ENCODE measurements around the gene SMAD6. TPM values are rescaled to one million over a fixed set of nuclear protein-coding genes. Genes with fewer than 3 reads are reported as not detected.

Gene SMAD6
- total and polyA plus RNA-seq, 10 of the 15 experiments (the other 5 are each of a cell fraction or from before 2014, with no cell fraction given): under 0.01 to 0.10 (median 0.03) TPM; not detected in 7

DNA sequence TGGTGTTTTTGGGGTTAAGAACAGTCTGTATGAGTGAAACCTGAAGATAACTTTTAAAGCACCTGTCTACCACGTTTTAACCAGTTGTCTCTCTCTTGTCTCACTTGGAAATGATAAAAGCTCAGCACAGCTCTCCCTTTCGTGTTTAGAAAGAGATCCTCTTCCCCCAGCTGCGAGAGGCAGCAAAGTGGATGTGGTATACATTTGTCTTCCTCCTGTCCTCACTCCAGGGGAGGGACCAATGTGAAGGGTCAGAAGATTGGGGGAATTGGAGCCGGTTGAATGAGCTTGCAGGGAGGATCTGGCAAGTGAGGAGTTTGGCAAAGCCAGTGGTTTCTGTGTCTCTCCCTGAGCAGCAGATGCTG is 14.6 kb downstream of the SMAD6 start (continued):
- TF ChIP-seq, protein P1, sequence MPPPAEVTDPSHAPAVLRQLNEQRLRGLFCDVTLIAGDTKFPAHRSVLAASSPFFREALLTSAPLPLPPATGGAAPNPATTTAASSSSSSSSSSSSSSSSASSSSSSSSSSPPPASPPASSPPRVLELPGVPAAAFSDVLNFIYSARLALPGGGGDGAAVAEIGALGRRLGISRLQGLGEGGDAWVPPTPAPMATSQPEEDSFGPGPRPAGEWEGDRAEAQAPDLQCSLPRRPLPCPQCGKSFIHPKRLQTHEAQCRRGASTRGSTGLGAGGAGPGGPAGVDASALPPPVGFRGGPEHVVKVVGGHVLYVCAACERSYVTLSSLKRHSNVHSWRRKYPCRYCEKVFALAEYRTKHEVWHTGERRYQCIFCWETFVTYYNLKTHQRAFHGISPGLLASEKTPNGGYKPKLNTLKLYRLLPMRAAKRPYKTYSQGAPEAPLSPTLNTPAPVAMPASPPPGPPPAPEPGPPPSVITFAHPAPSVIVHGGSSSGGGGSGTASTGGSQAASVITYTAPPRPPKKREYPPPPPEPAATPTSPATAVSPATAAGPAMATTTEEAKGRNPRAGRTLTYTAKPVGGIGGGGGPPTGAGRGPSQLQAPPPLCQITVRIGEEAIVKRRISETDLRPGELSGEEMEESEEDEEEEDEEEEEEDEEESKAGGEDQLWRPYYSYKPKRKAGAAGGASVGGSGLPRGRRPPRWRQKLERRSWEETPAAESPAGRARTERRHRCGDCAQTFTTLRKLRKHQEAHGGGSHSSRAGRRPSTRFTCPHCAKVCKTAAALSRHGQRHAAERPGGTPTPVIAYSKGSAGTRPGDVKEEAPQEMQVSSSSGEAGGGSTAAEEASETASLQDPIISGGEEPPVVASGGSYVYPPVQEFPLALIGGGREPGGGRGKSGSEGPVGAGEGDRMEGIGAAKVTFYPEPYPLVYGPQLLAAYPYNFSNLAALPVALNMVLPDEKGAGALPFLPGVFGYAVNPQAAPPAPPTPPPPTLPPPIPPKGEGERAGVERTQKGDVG (CRISPR knock-in tag; IDR thresholded peaks at IDR 0.05): no peak

DNA sequence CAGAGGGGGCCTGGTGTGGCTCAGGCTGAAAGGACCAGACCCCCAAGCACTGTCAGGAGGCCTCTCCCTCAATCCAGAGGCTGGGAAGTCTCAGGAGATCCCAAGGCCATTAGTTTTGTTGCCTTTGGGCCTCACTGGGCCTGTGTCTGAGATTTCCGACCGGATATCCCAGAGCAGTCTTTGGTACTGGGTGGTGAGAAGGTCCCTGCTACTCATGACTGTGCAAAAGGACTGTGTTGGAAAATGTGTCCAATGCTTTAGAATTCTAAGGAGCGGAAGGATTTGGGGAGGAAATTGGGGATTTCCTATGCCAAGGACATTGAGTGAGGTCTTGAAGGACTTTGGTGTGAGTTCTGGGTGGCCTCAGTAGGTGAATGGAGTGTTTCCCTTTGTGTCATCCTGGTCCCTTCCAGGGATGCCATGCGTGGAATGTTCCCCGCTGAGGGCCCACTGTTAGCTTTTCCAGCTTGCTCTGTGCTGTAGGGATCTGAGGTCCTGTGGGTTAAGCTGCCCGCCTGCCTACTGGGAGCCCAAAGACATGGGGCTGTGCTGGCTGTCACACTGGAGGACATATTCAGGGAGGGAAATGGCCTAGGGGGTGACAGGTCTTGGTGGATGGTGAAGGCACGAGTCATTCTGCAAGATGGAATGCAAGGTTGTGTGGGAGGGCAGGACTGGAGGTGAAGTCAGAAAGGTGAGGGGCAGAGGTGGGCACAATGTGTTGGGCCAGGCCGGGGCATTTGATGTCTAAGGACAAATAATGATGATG is 16.4 kb downstream of the SMAD6 start:
- peaks cover 16% of the 10 kb centered on the region for H3K4me1 ChIP-seq (ENCODE audit: control insufficient read depth, insufficient read depth, low read length)
- WGBS (ENCODE audit: insufficient coverage, insufficient replicate concordance, low lambda C conversion rate, missing lambda C conversion rate): 37% methylated on average over 8 of the region's 8 CpGs
- H3K27ac ChIP-seq (ENCODE audit: control insufficient read depth, insufficient read depth): no peak overlapping the region
- intact Hi-C loops (cut with micrococcal nuclease; ENCODE audit: unreplicated experiment) (no loop called here), in situ Hi-C loops (cut with MboI) (no loop called here)
- H4K20me1 ChIP-seq (ENCODE audit: control insufficient read depth, insufficient read depth): no peaks in the 10 kb centered on the region
- ChIA-PET POLR2A (no interaction called here), SMC1A (ENCODE audit: uncharacterized antibody, unreplicated experiment) (no interaction called here), RAD21 (ENCODE audit: unreplicated experiment) (no interaction called here), CTCF (no interaction called here)
- H3K9me3 ChIP-seq (replicated peaks; ENCODE audit: control insufficient read depth, insufficient read depth, low read length): no peaks in the 10 kb centered on the region
- H3K4me3 ChIP-seq: no peak overlapping the region
- no TSS peak for BruUV-seq (replicated peaks)
- no peak overlapping the region for H2AFZ ChIP-seq (ENCODE audit: control insufficient read depth, low read depth, low read length)
- ATAC-seq: no peak
- no peaks in the 10 kb centered on the region for H3K79me2 ChIP-seq (ENCODE audit: control insufficient read depth, insufficient read depth, low read length)
- peaks cover 0 to 1% of the 10 kb centered on the region in 2 experiments; a peak in 2 of 4 replicates for H3K27me3 ChIP-seq (replicated peaks in 1 of 2; ENCODE audit: control insufficient read depth in 2 of 2, insufficient read depth in 2 of 2, low read length in 1 of 2)
- no peak for FAIRE-seq
- no peak for DNase-seq (ENCODE audit: low read depth, low spot score)
- H3K9ac ChIP-seq (ENCODE audit: control insufficient read depth, insufficient read depth, low read length): no peak overlapping the region
- H3K36me3 ChIP-seq (ENCODE audit: control insufficient read depth in 2 of 2, insufficient read depth in 2 of 2, low read length in 1 of 2): no peaks in the 10 kb centered on the region
- H3K4me2 ChIP-seq (ENCODE audit: control insufficient read depth, insufficient read depth): no peak overlapping the region
- no peak for TF ChIP-seq RFX5 (IDR thresholded peaks at IDR 0.05; ENCODE audit: low read depth, low read length)
- TF ChIP-seq ZNF274 (IDR thresholded peaks at IDR 0.05; ENCODE audit: insufficient read depth, insufficient read length): no peak
- TF ChIP-seq ZNF384 (IDR thresholded peaks at IDR 0.05; ENCODE audit: borderline replicate concordance, low read depth, low read length): no peak
- TF ChIP-seq NFYB (IDR thresholded peaks at IDR 0.05; ENCODE audit: insufficient read depth, low read depth, low read length): no peak
- TF ChIP-seq, protein P2, sequence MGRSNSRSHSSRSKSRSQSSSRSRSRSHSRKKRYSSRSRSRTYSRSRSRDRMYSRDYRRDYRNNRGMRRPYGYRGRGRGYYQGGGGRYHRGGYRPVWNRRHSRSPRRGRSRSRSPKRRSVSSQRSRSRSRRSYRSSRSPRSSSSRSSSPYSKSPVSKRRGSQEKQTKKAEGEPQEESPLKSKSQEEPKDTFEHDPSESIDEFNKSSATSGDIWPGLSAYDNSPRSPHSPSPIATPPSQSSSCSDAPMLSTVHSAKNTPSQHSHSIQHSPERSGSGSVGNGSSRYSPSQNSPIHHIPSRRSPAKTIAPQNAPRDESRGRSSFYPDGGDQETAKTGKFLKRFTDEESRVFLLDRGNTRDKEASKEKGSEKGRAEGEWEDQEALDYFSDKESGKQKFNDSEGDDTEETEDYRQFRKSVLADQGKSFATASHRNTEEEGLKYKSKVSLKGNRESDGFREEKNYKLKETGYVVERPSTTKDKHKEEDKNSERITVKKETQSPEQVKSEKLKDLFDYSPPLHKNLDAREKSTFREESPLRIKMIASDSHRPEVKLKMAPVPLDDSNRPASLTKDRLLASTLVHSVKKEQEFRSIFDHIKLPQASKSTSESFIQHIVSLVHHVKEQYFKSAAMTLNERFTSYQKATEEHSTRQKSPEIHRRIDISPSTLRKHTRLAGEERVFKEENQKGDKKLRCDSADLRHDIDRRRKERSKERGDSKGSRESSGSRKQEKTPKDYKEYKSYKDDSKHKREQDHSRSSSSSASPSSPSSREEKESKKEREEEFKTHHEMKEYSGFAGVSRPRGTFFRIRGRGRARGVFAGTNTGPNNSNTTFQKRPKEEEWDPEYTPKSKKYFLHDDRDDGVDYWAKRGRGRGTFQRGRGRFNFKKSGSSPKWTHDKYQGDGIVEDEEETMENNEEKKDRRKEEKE (IDR thresholded peaks at IDR 0.05): no peak
- TF ChIP-seq MEF2A (IDR thresholded peaks at IDR 0.05; ENCODE audit: insufficient read depth, low read depth, low read length): no peak
- TF ChIP-seq NR2F1 (conservative IDR thresholded peaks at IDR 0.05): no peak
- TF ChIP-seq DPF2 (IDR thresholded peaks at IDR 0.05): no peak
- no peak for TF ChIP-seq KDM1A (IDR thresholded peaks at IDR 0.05; ENCODE audit: borderline replicate concordance)
- TF ChIP-seq POLR2AphosphoS5 (IDR thresholded peaks at IDR 0.05; ENCODE audit: low read length): no peak
- TF ChIP-seq BCL11A (IDR thresholded peaks at IDR 0.05; ENCODE audit: low read depth, low read length): no peak
- TF ChIP-seq, protein P3, sequence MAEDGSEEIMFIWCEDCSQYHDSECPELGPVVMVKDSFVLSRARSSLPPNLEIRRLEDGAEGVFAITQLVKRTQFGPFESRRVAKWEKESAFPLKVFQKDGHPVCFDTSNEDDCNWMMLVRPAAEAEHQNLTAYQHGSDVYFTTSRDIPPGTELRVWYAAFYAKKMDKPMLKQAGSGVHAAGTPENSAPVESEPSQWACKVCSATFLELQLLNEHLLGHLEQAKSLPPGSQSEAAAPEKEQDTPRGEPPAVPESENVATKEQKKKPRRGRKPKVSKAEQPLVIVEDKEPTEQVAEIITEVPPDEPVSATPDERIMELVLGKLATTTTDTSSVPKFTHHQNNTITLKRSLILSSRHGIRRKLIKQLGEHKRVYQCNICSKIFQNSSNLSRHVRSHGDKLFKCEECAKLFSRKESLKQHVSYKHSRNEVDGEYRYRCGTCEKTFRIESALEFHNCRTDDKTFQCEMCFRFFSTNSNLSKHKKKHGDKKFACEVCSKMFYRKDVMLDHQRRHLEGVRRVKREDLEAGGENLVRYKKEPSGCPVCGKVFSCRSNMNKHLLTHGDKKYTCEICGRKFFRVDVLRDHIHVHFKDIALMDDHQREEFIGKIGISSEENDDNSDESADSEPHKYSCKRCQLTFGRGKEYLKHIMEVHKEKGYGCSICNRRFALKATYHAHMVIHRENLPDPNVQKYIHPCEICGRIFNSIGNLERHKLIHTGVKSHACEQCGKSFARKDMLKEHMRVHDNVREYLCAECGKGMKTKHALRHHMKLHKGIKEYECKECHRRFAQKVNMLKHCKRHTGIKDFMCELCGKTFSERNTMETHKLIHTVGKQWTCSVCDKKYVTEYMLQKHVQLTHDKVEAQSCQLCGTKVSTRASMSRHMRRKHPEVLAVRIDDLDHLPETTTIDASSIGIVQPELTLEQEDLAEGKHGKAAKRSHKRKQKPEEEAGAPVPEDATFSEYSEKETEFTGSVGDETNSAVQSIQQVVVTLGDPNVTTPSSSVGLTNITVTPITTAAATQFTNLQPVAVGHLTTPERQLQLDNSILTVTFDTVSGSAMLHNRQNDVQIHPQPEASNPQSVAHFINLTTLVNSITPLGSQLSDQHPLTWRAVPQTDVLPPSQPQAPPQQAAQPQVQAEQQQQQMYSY (CRISPR knock-in tag; IDR thresholded peaks at IDR 0.05): no peak

Data from GM12878 (cell line).